ENCODE results near the gene SLC20A1. TPM values are rescaled to one million over a fixed set of nuclear protein-coding genes. Genes with fewer than 3 reads are reported as not detected.

Gene SLC20A1
- total RNA-seq, 4 donors from 2014 or later = 5.0 to 19.2 (median 12.4) TPM

DNA sequence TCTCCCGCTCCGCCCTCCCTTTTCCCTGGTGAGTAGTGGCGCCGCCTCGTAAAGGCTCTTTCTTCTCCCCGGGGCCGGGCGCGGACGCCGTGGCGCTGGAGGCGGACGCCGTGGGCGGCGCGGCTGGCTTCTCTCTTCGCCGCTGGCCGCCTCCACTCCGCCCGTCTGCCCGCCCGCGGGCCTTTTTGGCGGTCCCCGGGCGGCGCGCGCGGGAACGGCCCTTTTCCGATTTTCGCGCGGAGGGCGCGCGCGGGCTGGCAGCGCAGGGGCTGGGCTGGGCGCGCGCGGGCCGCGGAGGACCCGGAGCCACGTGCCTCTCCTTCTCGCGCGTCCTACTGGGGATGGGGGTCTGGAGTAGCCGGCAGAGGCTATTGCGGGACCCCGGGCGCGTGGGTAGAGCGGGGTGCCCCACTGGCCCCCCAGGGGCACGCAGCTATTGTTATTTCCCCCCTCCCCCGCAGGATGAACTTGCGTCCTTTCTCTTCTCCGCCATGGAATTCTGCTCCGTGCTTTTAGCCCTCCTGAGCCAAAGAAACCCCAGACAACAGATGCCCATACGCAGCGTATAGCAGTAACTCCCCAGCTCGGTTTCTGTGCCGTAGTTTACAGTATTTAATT lies 472 bp downstream of the SLC20A1 start:
- no peak for TF ChIP-seq POLR2A (IDR thresholded peaks at IDR 0.05)
- TF ChIP-seq, protein P1, sequence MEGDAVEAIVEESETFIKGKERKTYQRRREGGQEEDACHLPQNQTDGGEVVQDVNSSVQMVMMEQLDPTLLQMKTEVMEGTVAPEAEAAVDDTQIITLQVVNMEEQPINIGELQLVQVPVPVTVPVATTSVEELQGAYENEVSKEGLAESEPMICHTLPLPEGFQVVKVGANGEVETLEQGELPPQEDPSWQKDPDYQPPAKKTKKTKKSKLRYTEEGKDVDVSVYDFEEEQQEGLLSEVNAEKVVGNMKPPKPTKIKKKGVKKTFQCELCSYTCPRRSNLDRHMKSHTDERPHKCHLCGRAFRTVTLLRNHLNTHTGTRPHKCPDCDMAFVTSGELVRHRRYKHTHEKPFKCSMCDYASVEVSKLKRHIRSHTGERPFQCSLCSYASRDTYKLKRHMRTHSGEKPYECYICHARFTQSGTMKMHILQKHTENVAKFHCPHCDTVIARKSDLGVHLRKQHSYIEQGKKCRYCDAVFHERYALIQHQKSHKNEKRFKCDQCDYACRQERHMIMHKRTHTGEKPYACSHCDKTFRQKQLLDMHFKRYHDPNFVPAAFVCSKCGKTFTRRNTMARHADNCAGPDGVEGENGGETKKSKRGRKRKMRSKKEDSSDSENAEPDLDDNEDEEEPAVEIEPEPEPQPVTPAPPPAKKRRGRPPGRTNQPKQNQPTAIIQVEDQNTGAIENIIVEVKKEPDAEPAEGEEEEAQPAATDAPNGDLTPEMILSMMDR (IDR thresholded peaks at IDR 0.05) = no peak
- WGBS, 2 donors = 1 to 2% methylated on average over 15 to 32 of the region's 69 CpGs
- intact Hi-C loops (cut with DNase I; ENCODE audit: low total_unique reads) = no loop called here
- DNase-seq (ENCODE audit: low spot score in 2 of 2) = peak in 1 of 2 donors; percentile 89
- peak overlapping the region; percentile 83 for H3K4me3 ChIP-seq (ENCODE audit: low read depth, poor library complexity, severe bottlenecking)

DNA sequence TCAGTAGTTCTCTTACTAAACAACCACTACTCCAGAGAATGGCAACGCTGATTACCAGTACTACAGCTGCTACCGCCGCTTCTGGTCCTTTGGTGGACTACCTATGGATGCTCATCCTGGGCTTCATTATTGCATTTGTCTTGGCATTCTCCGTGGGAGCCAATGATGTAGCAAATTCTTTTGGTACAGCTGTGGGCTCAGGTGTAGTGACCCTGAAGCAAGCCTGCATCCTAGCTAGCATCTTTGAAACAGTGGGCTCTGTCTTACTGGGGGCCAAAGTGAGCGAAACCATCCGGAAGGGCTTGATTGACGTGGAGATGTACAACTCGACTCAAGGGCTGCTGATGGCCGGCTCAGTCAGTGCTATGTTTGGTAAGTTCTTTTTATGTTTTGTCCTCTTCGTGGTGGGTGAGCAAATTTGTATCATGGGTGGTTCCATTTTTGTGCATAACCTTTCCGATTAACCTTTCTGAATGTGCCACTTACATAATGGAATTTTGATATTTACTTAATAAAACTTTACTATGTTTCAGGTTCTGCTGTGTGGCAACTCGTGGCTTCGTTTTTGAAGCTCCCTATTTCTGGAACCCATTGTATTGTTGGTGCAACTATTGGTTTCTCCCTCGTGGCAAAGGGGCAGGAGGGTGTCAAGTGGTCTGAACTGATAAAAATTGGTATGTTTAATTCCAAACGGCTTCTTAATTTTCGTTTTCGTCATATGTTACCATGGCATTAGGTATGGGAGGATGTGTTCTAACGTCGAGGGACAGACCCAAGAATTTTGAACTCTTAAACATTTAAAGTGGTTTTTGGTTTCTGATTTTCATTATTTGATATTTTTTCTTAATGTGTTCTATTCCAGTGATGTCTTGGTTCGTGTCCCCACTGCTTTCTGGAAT lies 1.3 kb downstream of the SLC20A1 start:
- intact Hi-C loops (cut with DNase I; ENCODE audit: low total_unique reads) = no loop called here
- H3K4me3 ChIP-seq (ENCODE audit: low read depth, poor library complexity, severe bottlenecking) = no peak overlapping the region
- DNase-seq (ENCODE audit: low spot score in 2 of 2) = no peak
- 60% methylated on average over 20 of the region's 20 CpGs for WGBS, 2 donors
- TF ChIP-seq POLR2A (IDR thresholded peaks at IDR 0.05) = no peak
- TF ChIP-seq, protein P1 (IDR thresholded peaks at IDR 0.05) = no peak

GRCh38 chr2:112648081-112648480 lies 2.3 kb downstream of the SLC20A1 start:
- WGBS, 2 donors = 47 to 61% methylated on average over 2 of the region's 2 CpGs
- DNase-seq (ENCODE audit: low spot score in 2 of 2) = no peak
- H3K4me3 ChIP-seq (ENCODE audit: low read depth, poor library complexity, severe bottlenecking) = no peak overlapping the region
- TF ChIP-seq POLR2A (IDR thresholded peaks at IDR 0.05) = no peak
- TF ChIP-seq, protein P1 (IDR thresholded peaks at IDR 0.05) = no peak
- intact Hi-C loops (cut with DNase I; ENCODE audit: low total_unique reads) = no loop called here

DNA sequence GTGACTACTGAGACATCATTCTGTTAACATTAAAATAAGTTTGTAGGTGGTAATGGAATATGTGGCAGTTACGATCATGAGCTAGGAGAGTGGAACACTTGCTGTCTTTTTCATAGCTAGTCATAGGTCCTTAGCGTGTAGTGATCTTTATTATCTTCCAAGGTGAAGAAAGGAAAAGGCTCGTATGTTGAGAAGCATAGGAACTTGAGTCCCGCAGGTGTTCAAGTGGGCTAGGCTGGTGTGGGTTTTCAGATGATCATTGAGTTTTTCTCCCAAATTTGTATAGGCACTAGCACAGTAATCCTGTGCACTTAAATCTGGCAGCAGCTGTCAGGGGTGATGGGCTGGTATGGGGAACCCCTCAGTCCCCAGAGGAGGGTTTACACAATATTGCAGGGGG lies 10.9 kb downstream of the SLC20A1 start:
- DNase-seq (ENCODE audit: low spot score in 2 of 2) = no peak
- 95 to 96% methylated on average over 4 of the region's 4 CpGs for WGBS, 2 donors
- intact Hi-C loops (cut with DNase I; ENCODE audit: low total_unique reads) = no loop called here
- TF ChIP-seq, protein P1 (IDR thresholded peaks at IDR 0.05) = no peak
- no peak for TF ChIP-seq POLR2A (IDR thresholded peaks at IDR 0.05)
- H3K4me3 ChIP-seq (ENCODE audit: low read depth, poor library complexity, severe bottlenecking) = no peak overlapping the region

DNA sequence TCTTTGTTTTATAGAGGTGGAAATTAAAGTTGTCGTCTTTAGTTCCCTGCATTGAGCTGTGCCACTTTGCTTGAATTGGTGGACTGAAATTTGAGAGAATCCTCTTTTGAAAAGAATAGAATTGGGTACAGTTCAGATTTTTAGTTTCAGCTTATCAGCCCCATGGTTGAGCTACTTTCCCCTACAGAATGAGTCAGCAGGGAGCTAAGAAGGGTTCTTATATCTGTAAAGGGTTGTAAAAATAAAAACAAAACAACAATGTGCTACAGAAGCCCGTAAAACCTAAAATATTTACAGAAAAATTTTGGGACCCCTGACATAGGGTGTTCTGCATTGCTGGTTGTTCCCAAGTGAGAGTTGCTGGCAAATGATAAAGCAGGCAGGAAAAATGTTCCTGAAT lies 12.6 kb downstream of the SLC20A1 start:
- intact Hi-C loops (cut with DNase I; ENCODE audit: low total_unique reads) = no loop called here
- no peak overlapping the region for H3K4me3 ChIP-seq (ENCODE audit: low read depth, poor library complexity, severe bottlenecking)
- TF ChIP-seq, protein P1 (IDR thresholded peaks at IDR 0.05) = no peak
- WGBS, 2 donors = 89 to 93% methylated on average over 2 of the region's 2 CpGs
- no peak for DNase-seq (ENCODE audit: low spot score in 2 of 2)

All from lower leg skin (tissue), 4 donors.